ENCODE data around the gene EVX2. TPM values are rescaled to one million over a fixed set of nuclear protein-coding genes. Genes with fewer than 3 reads are reported as not detected.

EVX2 gene
- total and polyA plus RNA-seq, 9 of the 15 experiments (the other 6 are each of a cell fraction or from before 2014, with no cell fraction given) = not detected

GRCh38 chr2:176114930-176115625 lies 31.3 kb upstream of the EVX2 start:
- FAIRE-seq = no peak
- Histone ChIP-seq H3K4me3 (no peak overlapping the region), H3K79me2 (ENCODE audit: control insufficient read depth, insufficient read depth, low read length) (no peaks in the 10 kb centered on the region), H3K9me1 (ENCODE audit: control insufficient read depth, insufficient read depth, low read length) (no peaks in the 10 kb centered on the region), H3K27me3 (ENCODE audit: control insufficient read depth in 2 of 2, insufficient read depth in 2 of 2, low read length in 2 of 2) (peaks cover 65 to 73% of the 10 kb centered on the region in 2 experiments), H3K4me1 (replicated peaks in 1 of 2; ENCODE audit: control insufficient read depth in 2 of 2, insufficient read depth in 2 of 2, low read length in 2 of 2) (peaks cover 0 to 19% of the 10 kb centered on the region in 2 experiments; a peak in 1 of 5 replicates), H3K27ac (ENCODE audit: extremely low read depth, low read depth, low read length) (no peak overlapping the region), H3K9ac (ENCODE audit: insufficient read depth in 1 of 2, low read depth in 2 of 2, low read length in 2 of 2) (no peak overlapping the region), H2AFZ (ENCODE audit: low read depth, low read length) (no peak overlapping the region), H3K9me3 (replicated peaks; ENCODE audit: control insufficient read depth, insufficient read depth, low read depth, low read length) (no peaks in the 10 kb centered on the region), H4K20me1 (replicated peaks; ENCODE audit: control insufficient read depth, insufficient read depth, low read length) (no peaks in the 10 kb centered on the region; the same call in 1 of the 2 replicates), H3K4me2 (ENCODE audit: insufficient read depth, low read length) (no peak overlapping the region), H3K36me3 (ENCODE audit: control insufficient read depth, insufficient read depth, low read length) (no peaks in the 10 kb centered on the region)
- ATAC-seq = no peak
- ChIA-PET POLR2A (no interaction called here), CTCF (ENCODE audit: low intra/inter-chr PET ratio) (no interaction called here)
- in situ Hi-C loops (cut with MboI) (no loop called here), intact Hi-C loops (cut with micrococcal nuclease) (no loop called here)
- no peak for TF ChIP-seq CXXC5 (CRISPR knock-in tag; IDR thresholded peaks at IDR 0.05)
- no peak for DNase-seq (ENCODE audit: extremely low read depth in 1 of 4, low spot score in 3 of 4)
- BruUV-seq (replicated peaks) = no TSS peak
- WGBS (ENCODE audit: insufficient coverage, low coverage, missing lambda C conversion rate) = under 1% methylated on average over 16 of the region's 16 CpGs

- H3K4me3 ChIP-seq = no peak overlapping the region
- no peak overlapping the region for H2AFZ ChIP-seq (ENCODE audit: low read depth, low read length)
- no peak overlapping the region for H3K27ac ChIP-seq (ENCODE audit: extremely low read depth, low read depth, low read length)
- no peak for DNase-seq (ENCODE audit: extremely low read depth in 1 of 4, low spot score in 3 of 4)
- H3K4me2 ChIP-seq (ENCODE audit: insufficient read depth, low read length) = no peak overlapping the region
- H3K79me2 ChIP-seq (ENCODE audit: control insufficient read depth, insufficient read depth, low read length) = no peaks in the 10 kb centered on the region
- no peak for ATAC-seq
- peaks cover 0 to 19% of the 10 kb centered on the region in 2 experiments; a peak in 1 of 5 replicates for H3K4me1 ChIP-seq (replicated peaks in 1 of 2; ENCODE audit: control insufficient read depth in 2 of 2, insufficient read depth in 2 of 2, low read length in 2 of 2)
- H4K20me1 ChIP-seq (replicated peaks; ENCODE audit: control insufficient read depth, insufficient read depth, low read length) = no peaks in the 10 kb centered on the region; the same call in 1 of the 2 replicates
- in situ Hi-C loops (cut with MboI) (no loop called here), intact Hi-C loops (cut with micrococcal nuclease) (no loop called here)
- no peaks in the 10 kb centered on the region for H3K9me3 ChIP-seq (replicated peaks; ENCODE audit: control insufficient read depth, insufficient read depth, low read depth, low read length)
- CTCF ChIA-PET (ENCODE audit: low intra/inter-chr PET ratio) = no interaction called here
- FAIRE-seq = no peak
- no peaks in the 10 kb centered on the region for H3K36me3 ChIP-seq (ENCODE audit: control insufficient read depth, insufficient read depth, low read length)
- 2% methylated on average over 26 of the region's 26 CpGs for WGBS (ENCODE audit: insufficient coverage, low coverage, missing lambda C conversion rate)
- no peak overlapping the region for H3K9ac ChIP-seq (ENCODE audit: insufficient read depth in 1 of 2, low read depth in 2 of 2, low read length in 2 of 2)
- POLR2A ChIA-PET = interaction anchor here (0.5 kb wide), 1 partner anchor 11 kb away, joined by 3 read pairs; no protein-coding TSS in a partner anchor
- BruUV-seq (replicated peaks) = no TSS peak
- no peaks in the 10 kb centered on the region for H3K9me1 ChIP-seq (ENCODE audit: control insufficient read depth, insufficient read depth, low read length)
- H3K27me3 ChIP-seq (ENCODE audit: control insufficient read depth in 2 of 2, insufficient read depth in 2 of 2, low read length in 2 of 2) = peaks cover 64 to 74% of the 10 kb centered on the region in 2 experiments
- TF ChIP-seq POLR2B (IDR thresholded peaks at IDR 0.05; ENCODE audit: low read depth, partially characterized antibody) (no peak), ZNF133 (CRISPR knock-in tag; IDR thresholded peaks at IDR 0.05) (no peak), SMAD3 (CRISPR knock-in tag; conservative IDR thresholded peaks at IDR 0.05) (no peak), KHSRP (IDR thresholded peaks at IDR 0.05) (no peak), KAT2B (IDR thresholded peaks at IDR 0.05; ENCODE audit: low read depth, low read length) (no peak), KDM4B (IDR thresholded peaks at IDR 0.05; ENCODE audit: borderline replicate concordance in 2 of 2, low read depth in 1 of 2) (no peak), PCBP2 (IDR thresholded peaks at IDR 0.05; ENCODE audit: low read depth, low read length, poor library complexity, severe bottlenecking) (no peak), IRF9 (tag; IDR thresholded peaks at IDR 0.05) (no peak), ESRRB (CRISPR knock-in tag; IDR thresholded peaks at IDR 0.05; ENCODE audit: borderline replicate concordance) (no peak), PATZ1 (CRISPR knock-in tag; IDR thresholded peaks at IDR 0.05; ENCODE audit: borderline replicate concordance) (no peak)
These were observed 30.6 kb upstream of the EVX2 start for GRCh38 chr2:176114120-176114929.
